KMS-11 (cell line): ENCODE results near the gene GALNT10.

Source experiments
- H2AFZ ChIP-seq: fragments of 200-600 bp; sonication (generic); 2 replicates; pipeline ENCODE4 v1.6.1; 2016; ENCODE audit warnings: antibody characterized with exemption, mixed run types, low read depth
- H3K27ac ChIP-seq: fragments of 200-600 bp; sonication (generic); 2 replicates; pipeline ENCODE4 v1.6.1; 2016; ENCODE audit warnings: mild to moderate bottlenecking, mixed run types
- H3K27me3 ChIP-seq: fragments of 200-600 bp; sonication (generic); 2 replicates; pipeline ENCODE4 v1.6.1; 2017; ENCODE audit warnings: mild to moderate bottlenecking, low read depth, mixed run types, moderate library complexity; ENCODE audit not compliant: insufficient read depth
- H3K36me3 ChIP-seq: fragments of 200-600 bp; sonication (generic); 2 replicates; pipeline ENCODE4 v1.6.1; 2017; ENCODE audit warnings: mild to moderate bottlenecking, mixed run types; ENCODE audit not compliant: insufficient read depth
- H3K4me1 ChIP-seq: fragments of 200-600 bp; sonication (generic); 2 replicates; pipeline ENCODE4 v1.6.1; 2016; ENCODE audit warnings: mild to moderate bottlenecking, low read depth, mixed run types; ENCODE audit not compliant: poor library complexity, severe bottlenecking
- H3K4me2 ChIP-seq: fragments of 200-600 bp; sonication (generic); 2 replicates; pipeline ENCODE4 v1.7.0; 2016; ENCODE audit warnings: mild to moderate bottlenecking, mixed run types
- H3K4me3 ChIP-seq: fragments of 200-600 bp; sonication (generic); IDR thresholded peaks from 2 replicates; pipeline ENCODE4 v1.6.1; 2017; ENCODE audit warnings: low read depth, low read length, mixed read lengths; ENCODE audit not compliant: insufficient read depth
- H3K79me2 ChIP-seq: fragments of 200-600 bp; sonication (generic); 2 replicates; pipeline ENCODE4 v1.6.1; 2016; ENCODE audit warnings: low read depth, mixed run types; ENCODE audit not compliant: insufficient read depth
- H3K9ac ChIP-seq: fragments of 200-600 bp; sonication (generic); 2 replicates; pipeline ENCODE4 v1.6.1; 2016; ENCODE audit warnings: mild to moderate bottlenecking, mixed run types
- H4K20me1 ChIP-seq: fragments of 200-600 bp; sonication (generic); 2 replicates; pipeline ENCODE4 v1.6.1; 2016; ENCODE audit warnings: mild to moderate bottlenecking, mixed run types; ENCODE audit not compliant: insufficient read depth
- TF ChIP-seq, protein P1 (sequence below): fragments of 200-600 bp; sonication (generic); conservative IDR thresholded peaks from 2 replicates; pipeline ENCODE4 v1.6.1; 2017; ENCODE audit warnings: low read depth, mild to moderate bottlenecking, antibody characterized with exemption, low read length, moderate library complexity, mixed read lengths

GALNT10 gene, protein sequence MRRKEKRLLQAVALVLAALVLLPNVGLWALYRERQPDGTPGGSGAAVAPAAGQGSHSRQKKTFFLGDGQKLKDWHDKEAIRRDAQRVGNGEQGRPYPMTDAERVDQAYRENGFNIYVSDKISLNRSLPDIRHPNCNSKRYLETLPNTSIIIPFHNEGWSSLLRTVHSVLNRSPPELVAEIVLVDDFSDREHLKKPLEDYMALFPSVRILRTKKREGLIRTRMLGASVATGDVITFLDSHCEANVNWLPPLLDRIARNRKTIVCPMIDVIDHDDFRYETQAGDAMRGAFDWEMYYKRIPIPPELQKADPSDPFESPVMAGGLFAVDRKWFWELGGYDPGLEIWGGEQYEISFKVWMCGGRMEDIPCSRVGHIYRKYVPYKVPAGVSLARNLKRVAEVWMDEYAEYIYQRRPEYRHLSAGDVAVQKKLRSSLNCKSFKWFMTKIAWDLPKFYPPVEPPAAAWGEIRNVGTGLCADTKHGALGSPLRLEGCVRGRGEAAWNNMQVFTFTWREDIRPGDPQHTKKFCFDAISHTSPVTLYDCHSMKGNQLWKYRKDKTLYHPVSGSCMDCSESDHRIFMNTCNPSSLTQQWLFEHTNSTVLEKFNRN

DNA sequence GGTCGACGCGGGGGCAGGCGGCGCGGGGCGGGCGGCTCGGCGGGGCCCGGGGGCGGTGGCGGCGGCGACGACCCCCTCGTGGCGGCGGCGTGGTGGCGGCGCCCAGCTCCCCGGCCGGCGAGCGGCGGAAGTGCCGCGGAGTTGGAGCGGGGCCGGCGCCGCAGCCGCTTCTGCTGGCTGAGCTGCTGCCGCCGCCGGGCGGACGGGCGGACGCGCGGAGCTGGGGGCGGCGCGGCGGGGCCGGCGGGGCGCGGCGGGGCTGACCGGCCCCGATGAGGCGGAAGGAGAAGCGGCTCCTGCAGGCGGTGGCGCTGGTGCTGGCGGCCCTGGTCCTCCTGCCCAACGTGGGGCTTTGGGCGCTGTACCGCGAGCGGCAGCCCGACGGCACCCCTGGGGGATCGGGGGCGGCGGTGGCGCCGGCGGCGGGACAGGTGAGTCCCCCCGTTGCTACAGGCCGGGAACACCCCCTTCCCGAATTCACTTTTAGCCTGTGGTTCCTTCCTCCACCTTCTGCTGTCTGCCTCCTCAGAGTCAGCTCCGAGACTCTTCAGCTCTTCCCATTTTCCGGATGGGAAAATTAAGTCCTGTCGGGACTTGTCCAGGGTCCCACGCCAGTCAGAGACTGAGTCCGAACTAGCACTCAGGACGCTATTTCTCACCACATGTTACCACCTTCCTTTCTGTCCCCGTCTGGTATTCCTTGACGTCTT lies at the start of gene GALNT10:
Gene GALNT10, plus strand, starts transcription at position 139 of the 710 bp plus-strand sequence. Its CDS starts 134 bp downstream, at position 273.
- H3K27me3 ChIP-seq, result no peaks in the 10 kb centered on the region
- peak within 1 kb of the TSS; percentile 42; the same call in 1 of the 2 replicates for H3K27ac ChIP-seq
- TF ChIP-seq, protein P1, sequence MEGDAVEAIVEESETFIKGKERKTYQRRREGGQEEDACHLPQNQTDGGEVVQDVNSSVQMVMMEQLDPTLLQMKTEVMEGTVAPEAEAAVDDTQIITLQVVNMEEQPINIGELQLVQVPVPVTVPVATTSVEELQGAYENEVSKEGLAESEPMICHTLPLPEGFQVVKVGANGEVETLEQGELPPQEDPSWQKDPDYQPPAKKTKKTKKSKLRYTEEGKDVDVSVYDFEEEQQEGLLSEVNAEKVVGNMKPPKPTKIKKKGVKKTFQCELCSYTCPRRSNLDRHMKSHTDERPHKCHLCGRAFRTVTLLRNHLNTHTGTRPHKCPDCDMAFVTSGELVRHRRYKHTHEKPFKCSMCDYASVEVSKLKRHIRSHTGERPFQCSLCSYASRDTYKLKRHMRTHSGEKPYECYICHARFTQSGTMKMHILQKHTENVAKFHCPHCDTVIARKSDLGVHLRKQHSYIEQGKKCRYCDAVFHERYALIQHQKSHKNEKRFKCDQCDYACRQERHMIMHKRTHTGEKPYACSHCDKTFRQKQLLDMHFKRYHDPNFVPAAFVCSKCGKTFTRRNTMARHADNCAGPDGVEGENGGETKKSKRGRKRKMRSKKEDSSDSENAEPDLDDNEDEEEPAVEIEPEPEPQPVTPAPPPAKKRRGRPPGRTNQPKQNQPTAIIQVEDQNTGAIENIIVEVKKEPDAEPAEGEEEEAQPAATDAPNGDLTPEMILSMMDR, result no peak
- H3K9ac ChIP-seq, result peak within 1 kb of the TSS; percentile 66; the same call in 1 of the 2 replicates
- H4K20me1 ChIP-seq, result no peaks in the 10 kb centered on the region
- peaks cover 7% of the 10 kb centered on the region for H3K4me1 ChIP-seq
- H2AFZ ChIP-seq, result peak within 1 kb of the TSS; percentile 76
- H3K79me2 ChIP-seq, result no peaks in the 10 kb centered on the region
- H3K36me3 ChIP-seq, result no peaks in the 10 kb centered on the region
- H3K4me2 ChIP-seq, result peak within 1 kb of the TSS; percentile 76
- H3K4me3 ChIP-seq, result no peak within 1 kb of the TSS

DNA sequence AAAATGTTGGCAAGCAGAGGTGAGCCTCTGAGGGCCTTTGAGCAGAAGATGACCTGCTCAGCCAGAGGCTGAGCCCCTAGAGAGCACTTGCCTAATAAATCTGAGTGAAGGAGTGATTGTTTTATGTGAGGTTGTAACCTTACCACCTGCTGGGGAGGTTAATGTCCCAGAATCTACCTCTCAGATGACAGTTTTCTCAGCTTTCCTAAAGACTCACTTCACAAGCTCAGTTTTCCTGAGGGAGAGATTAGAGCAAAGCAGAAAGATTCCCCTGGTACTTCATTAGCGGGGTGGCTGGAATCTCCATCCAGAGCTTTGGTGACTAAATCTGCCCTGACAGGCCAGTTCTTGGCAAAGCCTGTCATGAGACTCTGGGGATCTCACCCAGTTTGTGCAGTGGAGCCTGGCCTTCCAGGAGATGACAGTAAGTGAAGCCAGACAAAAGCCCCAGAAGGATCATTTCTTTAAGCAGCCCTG lies 48.8 kb upstream of the GALNT10 start:
- Histone ChIP-seq H3K27me3 (no peaks in the 10 kb centered on the region), H3K4me2 (no peak overlapping the region), H4K20me1 (no peaks in the 10 kb centered on the region), H3K9ac (no peak overlapping the region), H3K79me2 (no peaks in the 10 kb centered on the region), H3K36me3 (no peaks in the 10 kb centered on the region), H3K4me3 (no peak overlapping the region), H2AFZ (no peak overlapping the region), H3K27ac (no peak overlapping the region), H3K4me1 (no peaks in the 10 kb centered on the region)
- TF ChIP-seq, protein P1, result no peak

DNA sequence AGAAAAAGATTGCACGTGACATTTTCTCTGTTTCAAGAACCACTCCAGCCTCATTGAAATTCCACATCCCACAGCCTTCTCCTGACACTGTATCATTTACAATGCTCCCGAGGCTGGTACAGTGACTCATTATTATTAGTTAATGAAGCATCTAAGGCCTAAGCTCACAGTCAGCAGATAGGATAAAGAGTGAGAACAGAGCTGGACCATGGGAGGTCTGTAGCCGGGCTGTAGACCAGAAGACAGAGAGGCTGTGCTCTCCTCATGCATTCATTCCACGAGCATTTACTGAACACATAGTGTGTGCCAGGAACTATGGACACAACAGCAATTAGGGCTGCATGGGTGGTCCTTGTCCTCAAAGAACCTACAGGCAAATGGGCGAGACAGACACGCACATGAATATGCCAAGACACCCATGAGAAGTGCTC lies 47.3 kb upstream of the GALNT10 start:
- H3K36me3 ChIP-seq, result no peaks in the 10 kb centered on the region
- H3K27ac ChIP-seq, result no peak overlapping the region
- no peaks in the 10 kb centered on the region for H4K20me1 ChIP-seq
- no peaks in the 10 kb centered on the region for H3K79me2 ChIP-seq
- no peak overlapping the region for H2AFZ ChIP-seq
- H3K9ac ChIP-seq, result no peak overlapping the region
- H3K4me1 ChIP-seq, result no peaks in the 10 kb centered on the region
- no peak overlapping the region for H3K4me2 ChIP-seq
- TF ChIP-seq, protein P1, result no peak
- no peak overlapping the region for H3K4me3 ChIP-seq
- no peaks in the 10 kb centered on the region for H3K27me3 ChIP-seq

DNA sequence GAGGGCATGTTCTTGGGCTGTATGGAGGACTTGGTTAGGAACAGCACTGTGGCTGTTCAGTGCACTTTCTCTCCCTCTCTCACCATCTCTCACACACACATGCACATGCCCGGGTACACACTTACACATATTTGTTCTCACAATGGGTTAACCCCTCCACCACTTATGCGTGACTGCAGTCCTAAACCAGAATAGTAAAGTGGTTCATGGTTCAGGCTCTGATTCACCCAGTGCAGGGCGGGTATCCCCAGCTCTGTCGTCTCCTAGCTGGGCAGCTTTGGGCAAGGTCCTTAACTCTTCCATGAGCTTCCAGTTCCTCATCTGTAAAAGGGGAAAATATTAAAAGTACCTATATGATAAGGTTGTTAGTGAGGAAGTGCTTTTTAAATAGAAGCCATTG lies 45.3 kb upstream of the GALNT10 start:
- H3K36me3 ChIP-seq, result no peaks in the 10 kb centered on the region
- no peaks in the 10 kb centered on the region for H3K4me1 ChIP-seq
- no peak overlapping the region for H3K27ac ChIP-seq
- no peak overlapping the region for H3K4me3 ChIP-seq
- no peak overlapping the region for H2AFZ ChIP-seq
- TF ChIP-seq, protein P1, result no peak
- no peaks in the 10 kb centered on the region for H3K79me2 ChIP-seq
- no peaks in the 10 kb centered on the region for H4K20me1 ChIP-seq
- H3K27me3 ChIP-seq, result no peaks in the 10 kb centered on the region
- no peak overlapping the region for H3K4me2 ChIP-seq
- no peak overlapping the region for H3K9ac ChIP-seq
